GM21528 (cell line): ENCODE measurements around the gene PTPRN2.
"Not testable (repeated sequence)": the region's sequence is repeated elsewhere in the genome, so short reads cannot be mapped to it uniquely, and the experiment has no call there.

Source experiments
- ATAC-seq: cut with Tn5 transposase; IDR thresholded peaks from one replicate; pipeline ENCODE4 v1.9.1; 2021; ENCODE audit warnings: mild to moderate bottlenecking, moderate library complexity; ENCODE audit not compliant: unreplicated experiment, low FRiP score

Gene PTPRN2

DNA sequence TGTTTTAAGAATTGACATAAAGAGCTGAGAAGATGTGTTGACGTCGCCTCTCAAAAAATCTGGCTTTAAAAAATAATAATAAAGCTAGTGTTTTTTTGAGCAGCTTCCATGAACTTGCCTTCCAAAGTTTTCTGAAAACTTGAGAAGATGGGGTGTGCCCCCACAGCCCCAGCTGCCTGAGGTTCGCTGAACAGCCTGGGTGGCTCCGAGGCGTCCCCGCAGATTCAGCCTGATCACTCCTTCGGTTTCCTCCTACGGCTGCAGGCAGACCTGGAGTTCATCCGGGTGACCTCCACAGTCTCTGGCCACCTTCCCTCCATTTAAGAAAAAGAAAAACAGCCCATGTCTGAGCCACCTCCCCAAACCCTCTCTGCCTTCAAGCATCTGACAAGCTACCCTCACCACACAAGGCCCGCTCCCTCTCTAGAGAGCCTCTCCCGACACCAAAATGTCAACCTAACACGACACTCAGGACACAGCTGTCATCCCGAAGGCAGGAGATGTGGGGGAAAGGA is 177.8 kb downstream of the PTPRN2 start:
- ATAC-seq: no peak

DNA sequence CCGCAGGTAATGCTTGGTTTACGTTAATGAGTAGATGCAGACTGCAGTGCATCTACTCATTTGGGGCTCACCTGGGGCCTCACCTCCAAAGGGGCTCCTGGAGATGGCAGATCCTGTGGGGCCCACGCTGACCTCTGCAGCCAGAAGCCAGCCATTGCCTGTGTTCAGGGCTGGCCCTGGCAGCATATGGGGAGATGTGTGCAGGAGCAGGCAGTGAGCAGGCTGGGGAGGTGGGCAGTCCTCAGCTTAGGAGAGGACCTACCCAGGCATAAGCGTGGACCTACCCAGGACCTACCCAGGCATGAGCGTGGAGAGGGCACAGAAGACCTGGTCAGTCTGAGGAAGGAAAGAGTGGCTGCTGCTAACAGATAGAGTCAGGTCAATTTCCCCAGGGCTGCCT is 178.5 kb downstream of the PTPRN2 start:
- no peak for ATAC-seq

DNA sequence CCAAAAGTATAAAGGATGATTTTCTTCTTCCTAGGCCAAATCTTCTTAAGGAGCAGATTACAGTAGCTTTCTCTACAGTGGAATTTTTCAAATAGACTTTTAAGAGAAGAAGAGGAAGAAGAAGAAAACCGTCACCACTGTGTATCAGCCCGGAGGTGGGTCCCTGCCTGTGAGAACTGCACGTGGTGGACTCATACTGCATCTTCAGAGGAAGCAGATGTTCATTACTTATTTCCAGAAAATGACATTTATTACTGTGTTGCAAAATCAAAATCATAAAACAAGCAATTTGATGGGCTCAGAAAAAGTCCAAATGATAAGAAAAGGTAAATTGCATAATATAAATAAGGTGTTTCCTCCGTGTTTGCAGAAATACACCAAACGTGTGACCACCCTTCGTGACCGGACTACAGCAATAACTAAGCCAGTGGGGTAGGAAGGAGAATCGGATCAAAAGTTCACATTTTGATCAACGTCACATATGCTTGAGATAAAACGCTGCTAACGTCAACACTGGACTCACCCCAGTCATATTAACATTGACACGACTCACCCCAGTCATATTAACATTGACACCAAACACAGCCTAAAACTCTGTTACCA is 179.2 kb downstream of the PTPRN2 start:
- ATAC-seq: no peak

DNA sequence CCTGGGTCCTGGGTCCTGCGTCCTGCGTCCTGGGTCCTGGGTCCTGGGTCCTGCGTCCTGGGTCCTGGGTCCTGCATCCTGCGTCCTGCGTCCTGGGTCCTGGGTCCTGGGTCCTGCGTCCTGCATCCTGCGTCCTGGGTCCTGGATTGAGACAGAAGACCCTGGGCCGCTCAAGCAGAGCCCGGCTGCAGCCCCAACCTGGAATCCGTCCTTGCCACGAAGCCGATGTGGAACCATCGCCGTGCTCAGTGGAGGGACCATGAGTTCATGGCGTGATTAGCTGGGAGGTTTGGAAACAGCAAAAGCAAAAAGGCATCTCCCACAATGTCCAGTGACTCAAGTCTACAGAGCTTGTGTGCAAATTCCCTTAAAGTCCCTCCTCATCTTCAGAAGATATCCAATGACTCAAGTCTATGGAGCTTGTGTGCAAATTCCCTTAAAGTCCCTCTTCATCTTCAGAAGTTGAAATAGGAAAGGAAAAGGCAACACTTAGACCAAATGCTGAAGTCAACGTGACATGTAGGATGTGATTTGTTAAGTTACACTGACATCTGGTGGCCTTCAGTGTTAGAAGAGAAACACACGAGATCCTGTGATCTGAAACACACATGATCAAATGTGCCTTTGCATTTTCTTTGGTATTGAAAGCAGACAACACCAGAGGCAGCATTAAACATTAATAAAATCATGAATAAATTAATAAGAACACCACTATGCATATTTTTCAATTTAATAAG is 179.9 kb downstream of the PTPRN2 start:
- no peak for ATAC-seq

DNA sequence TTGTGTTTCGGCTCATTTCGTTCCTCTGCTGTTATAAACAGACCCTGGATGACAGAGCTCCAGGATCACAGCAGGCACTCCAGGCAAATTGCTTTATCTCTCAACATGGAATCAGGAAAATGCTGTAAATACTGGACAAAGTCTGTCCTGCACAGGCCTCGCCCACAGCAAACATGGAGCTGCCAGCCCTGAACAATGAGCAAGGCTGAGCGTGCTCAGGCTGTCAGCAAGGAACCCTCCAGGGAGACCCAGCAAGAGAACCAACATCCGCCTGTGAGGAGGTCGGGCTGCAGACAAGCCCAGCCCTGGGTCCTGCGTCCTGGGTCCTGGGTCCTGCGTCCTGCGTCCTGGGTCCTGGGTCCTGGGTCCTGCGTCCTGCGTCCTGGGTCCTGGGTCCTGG is 180.8 kb downstream of the PTPRN2 start:
- no peak for ATAC-seq

DNA sequence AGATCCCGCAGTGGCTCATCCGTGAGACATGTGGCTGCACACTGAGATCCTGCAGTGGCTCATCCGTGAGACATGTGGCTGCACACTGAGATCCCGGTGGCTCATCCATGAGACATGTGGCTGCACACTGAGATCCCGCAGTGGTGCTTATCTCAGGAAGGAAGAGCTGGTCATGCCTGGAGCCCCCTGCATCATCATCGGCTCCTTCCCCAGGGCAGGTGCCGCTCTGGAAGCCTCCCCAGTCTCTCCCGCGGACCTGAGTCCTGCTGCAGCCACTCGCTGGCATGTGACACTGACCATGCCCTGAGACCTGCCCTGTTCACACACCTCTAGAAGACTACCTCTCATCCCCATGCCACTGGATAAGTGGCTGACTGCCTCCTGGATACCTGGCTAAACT is 181.3 kb downstream of the PTPRN2 start:
- ATAC-seq: no peak

DNA sequence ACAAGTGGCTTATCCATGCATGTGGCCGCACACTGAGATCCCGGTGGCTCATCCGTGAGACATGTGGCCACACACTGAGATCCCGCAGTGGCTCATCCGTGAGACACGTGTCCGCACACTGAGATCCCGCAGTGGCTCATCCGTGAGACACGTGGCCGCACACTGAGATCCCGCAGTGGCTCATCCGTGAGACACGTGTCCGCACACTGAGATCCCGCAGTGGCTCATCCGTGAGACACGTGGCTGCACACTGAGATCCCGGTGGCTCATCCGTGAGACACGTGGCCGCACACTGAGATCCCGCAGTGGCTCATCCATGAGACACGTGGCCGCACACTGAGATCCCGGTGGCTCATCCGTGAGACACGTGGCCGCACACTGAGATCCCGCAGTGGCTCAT is 181.9 kb downstream of the PTPRN2 start:
- ATAC-seq: not testable (repeated sequence)

DNA sequence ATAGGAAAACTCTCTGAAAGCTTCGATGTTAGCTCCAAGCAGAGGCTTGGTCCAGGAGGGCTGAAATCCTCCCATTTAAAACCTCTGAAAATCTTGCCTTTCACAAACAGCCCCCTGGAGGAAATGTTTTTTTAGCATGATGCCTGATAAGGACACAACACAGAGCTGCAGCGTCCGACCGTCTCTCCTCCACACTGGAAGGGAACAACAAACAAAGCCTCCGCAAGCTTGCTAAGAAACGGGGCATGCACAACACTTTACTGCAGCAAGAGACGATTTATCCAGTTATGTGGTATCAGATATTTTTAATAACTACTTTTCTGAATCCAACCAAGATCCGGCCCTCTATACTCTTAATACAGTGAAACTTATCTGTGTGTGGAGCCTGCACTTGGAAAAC is 182.3 kb downstream of the PTPRN2 start:
- ATAC-seq: no peak

DNA sequence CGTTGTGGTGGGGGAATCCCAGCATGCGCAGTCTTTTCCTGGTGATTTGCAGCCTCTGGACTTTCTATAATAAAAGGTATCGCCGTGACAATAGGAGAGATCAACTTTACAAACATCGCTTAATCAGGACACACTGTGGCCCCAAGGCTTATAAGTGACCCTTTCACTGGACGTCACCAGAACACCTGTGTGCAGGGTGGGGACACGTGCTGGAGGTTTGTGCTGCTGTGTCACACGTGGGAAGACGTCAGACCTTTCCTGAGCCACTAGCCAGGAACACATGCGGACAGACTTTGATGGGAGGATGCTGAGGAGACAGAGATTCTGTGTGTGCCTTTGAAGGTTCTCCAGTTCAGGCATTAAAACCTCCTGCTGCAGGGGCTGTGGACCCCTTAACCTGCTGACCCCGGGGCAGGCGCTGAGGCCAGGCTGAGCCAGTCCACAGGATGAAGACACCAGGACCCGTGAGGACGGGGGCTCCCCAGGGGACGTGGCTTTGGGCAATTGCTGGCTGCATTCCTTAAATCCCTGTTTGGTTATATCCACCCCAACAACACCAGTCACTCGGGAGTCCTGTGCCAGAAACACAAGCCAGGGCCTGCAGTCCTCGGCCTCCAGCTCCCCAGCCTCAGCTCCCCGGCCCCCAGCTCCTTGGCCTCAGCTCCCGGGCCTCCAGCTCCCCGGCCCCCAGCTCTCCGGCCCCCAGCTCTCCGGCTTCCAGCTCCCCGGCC is 183.4 kb downstream of the PTPRN2 start:
- ATAC-seq: no peak

DNA sequence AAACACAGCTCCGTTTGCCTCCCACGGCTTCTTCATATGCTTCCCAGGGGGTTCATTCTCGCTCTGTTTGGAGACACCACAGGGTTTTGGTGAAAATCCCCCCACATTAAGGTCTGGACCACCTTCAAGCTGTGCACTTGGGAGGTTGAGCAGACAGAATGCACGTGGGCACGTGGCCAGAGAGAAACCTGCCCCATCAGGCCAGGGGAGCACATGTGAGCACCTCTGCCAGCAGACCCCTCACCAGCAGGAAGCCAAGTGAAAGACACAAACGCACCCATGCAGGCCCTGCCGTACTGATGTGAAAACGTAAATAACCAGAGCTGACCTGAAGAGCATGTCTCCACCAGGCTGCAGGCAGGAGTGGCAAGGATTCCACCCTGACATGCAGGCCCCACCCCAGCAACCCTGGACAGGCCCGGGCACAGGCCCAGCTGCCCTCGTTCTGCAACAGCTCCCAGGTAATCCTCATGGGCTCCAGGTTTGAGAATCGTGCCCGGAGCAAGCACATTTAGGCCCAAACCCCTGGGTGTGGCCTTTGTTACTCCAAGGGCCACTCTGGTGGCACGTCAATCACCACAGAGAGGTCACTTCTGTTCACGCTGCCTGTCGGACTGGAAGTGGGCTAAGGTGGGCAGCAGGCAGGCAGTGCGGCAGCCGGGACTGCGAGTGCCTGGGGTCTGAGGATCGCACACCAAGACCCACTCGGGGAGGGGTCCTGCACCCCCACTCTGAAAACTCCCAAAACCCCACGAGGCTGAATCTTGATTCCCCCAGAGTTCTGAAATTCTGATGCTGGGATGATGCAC is 184.4 kb downstream of the PTPRN2 start:
- ATAC-seq: no peak

DNA sequence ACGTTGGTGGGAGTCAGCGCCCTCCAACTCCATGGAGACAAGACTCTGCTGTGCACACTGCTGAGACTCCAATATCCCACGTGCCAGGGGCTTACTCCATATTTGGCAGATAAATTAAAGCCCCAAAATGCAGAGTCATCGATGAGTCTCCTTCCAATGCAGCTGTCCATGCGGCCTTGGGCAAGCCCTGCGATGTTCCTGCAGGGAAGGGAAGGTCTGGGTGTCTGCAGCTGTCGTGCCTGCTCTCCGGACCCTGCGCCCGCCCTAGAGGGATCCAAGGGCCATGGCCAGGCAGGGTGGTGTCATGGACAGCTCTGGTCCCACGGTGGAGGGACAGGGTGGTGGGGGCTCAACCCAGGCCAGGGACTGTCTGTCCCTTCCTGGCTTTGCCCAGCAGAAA is 185.2 kb downstream of the PTPRN2 start:
- ATAC-seq: no peak

DNA sequence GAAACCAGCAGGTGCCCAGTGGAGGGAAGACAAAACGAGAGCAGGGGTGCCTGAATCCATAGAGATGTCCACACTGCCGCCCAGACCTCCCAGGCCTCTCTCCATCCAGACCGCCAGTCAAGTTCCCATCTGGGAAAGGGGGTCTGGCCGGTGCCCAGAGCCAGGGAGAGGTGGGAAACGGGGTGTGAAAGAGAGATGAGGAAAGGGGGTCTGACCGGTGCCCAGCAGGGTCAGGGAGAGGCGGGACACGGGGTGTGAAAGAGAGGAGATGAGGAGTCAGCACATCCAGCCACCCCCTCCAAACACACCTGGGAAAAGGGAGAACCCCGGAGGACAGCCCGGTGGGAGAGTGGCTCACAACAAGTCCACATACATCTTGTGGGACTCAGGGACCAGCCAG is 185.8 kb downstream of the PTPRN2 start:
- no peak for ATAC-seq

DNA sequence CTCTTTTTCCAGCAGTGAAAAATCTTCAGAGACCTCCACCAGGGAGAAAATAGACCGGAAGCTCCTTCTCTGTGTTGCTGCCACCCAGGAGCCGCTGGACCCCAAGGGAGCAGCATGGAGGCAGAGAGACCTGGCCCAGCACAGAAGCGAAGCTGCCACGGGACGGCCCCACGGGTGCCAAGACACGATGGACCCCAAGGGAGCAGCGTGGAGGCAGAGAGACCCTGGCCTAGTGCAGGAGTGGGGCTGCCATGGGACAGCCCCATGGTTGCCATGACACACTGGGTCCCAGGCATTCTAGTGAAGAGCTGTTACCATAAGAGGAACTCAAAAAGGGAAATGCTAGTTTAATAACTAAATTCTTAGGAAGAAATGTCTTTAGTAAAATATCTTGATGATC is 186.3 kb downstream of the PTPRN2 start:
- ATAC-seq: no peak

DNA sequence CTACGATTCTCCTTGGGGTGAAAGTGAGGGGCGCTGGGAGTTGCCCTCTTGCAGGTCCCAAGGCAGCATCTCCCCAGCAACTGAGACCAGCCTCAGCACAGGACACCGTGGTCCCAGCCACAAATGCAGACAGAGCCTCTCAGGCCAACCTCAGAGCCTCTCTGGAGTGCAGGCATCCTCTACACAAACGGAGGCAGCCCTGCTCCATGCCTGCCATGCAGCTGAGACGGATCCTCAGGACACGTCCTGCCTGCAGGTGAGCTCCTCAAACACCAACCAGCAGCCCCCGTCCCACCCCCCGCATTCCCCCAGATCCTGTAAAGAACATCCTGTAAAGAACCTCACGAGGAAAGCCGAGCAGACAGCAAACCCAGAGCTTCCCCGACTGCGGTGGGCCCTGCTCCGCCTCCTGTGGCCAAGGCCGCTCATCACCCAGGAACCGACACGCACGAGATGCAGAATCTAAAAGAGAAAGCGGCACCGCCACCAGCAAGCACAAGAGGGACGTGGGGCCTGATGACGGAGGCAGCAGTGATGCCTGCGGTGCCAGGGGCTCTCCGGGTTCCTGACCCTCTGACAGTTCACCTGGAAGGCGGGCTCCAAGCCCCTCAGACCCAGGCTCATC is 186.9 kb downstream of the PTPRN2 start:
- no peak for ATAC-seq

DNA sequence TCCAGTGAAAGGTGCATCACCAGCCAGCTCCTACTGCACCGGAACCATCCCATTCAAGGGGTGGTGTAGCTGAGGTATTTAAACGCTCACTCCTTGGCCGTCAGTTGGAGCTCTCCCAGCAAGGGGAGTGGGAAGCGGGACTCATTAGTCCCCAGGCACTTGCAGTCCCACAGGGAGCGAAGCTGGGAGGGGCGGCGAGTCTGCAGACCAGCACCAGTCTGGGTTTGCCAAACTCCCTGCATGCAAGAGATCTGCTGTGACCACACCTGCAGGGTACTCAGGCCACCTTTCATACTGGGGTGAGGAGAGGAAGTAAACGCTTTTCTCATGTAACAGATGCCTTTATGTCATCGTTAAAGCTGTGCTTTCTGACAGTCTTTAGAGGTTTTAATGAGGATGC is 187.9 kb downstream of the PTPRN2 start:
- no peak for ATAC-seq

DNA sequence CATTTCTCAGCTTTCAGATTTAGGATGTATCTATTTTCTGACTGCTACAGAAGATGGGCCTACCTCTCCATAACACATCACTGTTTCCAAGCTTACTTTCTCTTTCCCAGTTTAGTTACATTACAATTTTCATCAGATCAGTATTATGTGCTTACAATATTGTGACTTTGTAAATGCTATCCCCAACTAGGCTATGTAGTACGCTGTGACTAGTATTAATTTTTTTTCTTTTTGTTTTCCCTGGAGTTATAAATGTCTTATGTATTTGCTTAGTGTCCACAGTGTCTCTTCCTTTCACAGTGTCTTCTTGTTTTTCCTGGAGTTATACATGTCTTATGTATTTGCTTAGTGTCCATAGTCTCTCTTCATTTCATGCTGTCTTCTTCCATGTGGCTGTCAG is 188.9 kb downstream of the PTPRN2 start:
- no peak for ATAC-seq

DNA sequence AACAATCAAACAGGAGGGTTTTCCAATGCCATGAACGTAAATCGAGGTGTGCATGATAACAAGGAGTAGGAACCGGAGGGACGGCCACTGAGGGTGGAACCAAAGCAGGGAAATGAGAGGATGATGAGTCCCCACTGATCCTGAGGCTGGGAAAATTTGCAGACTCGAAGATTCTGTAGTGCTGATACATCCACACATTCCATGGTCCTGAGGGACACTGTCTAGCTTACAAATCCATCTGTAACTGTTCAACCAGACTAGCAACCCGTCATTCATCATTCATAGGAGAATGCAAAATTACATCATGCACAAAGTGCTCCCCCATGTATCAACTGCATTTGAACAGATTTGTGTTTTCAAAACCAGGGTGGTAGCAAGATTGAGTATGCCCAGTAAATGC is 189.7 kb downstream of the PTPRN2 start:
- no peak for ATAC-seq

DNA sequence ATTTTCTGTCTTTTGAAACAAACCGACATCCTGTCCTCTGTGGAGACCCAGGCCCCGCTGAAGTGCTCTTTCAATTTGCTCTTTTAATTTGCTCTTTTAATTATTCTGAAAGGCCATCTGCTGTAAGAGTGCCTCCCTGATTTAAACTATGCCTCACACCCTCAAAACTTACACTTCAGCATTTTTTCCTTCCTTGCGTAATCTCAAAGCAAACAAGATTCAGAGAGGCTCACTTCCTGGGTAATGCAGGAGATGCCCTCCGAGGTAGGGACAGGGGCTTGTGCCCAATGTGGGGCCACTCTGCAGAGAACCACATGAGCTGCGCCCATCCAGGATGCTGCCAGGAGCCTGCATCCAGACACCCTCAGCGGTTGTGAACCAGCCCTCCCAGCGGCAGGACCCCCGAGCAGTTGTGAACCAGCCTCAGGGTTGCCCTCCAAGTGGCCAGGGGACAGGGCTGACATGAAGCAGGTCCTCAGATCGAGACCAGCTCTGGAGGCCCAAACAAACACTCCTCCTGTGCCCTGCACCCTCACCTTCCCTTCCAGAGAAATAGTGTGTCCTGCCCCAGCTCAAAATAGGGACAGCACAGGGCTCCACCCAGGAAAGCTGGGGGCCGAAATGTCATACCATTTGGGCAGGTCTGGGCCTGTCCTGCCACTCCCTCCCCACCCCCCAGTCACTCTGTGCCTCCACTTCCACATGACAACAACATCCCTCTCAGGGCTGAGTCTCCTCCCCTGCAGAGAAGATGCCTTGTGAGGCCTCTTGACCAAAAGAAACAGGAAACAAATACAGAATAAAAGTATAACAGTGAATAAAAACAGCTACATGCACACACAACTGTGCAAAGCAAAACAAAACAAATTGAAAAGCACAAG is 190.4 kb downstream of the PTPRN2 start:
- ATAC-seq: no peak

DNA sequence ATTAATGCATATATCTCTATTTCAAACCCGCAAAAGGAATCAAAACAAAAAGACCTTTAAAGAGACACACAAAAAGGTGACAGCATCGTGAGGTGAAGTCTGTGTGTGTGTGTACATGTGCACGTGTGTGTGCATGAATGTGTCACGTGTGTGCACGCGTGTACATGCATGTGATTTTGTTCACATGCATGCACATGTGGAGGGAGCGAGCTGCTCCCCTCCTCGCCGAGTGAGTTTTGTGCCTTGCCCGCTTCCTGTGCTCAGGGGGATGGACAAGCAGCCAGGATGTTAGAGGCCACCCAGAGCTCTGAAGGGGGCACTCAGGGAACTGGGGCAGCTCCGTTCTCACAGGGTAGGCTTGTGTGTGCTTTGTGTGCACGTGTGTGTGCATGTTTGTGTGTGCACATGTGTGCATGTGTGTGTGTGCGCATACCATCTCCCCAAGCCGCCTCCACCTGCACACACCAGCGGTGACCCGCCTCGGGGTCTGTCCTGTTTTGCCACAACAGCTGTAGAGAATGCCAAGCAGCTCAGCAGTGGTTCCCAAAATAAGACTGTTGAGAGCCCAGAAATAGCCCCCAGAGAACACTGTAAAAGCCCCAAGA is 191.2 kb downstream of the PTPRN2 start:
- no peak for ATAC-seq
